Effector memory CD4-positive, alpha-beta T cell (primary cell): ENCODE data around the gene G3BP2.

Experiments
- DNase-seq, 3 donors: peaks; one replicate each; pipeline ENCODE4 v3.0.0-alpha.2; 2020
- H3K27ac ChIP-seq: 2 replicates; pipeline ENCODE4 v1.7.0; 2013; ENCODE audit warnings: mild to moderate bottlenecking, low read length, moderate library complexity; ENCODE audit not compliant: insufficient read depth, poor library complexity, severe bottlenecking
- H3K27me3 ChIP-seq: replicated peaks from 2 replicates; pipeline ENCODE4 v1.7.0; 2013; ENCODE audit warnings: mild to moderate bottlenecking, low read length; ENCODE audit not compliant: insufficient read depth, control insufficient read depth, poor library complexity, severe bottlenecking
- H3K36me3 ChIP-seq: 2 replicates; pipeline ENCODE4 v1.7.0; 2013; ENCODE audit warnings: mild to moderate bottlenecking, low read length, moderate library complexity; ENCODE audit not compliant: control insufficient read depth, insufficient read depth
- H3K4me1 ChIP-seq: 2 replicates; pipeline ENCODE4 v1.7.0; 2013; ENCODE audit warnings: low read length, mild to moderate bottlenecking; ENCODE audit not compliant: control insufficient read depth, insufficient read depth, poor library complexity, severe bottlenecking
- H3K4me3 ChIP-seq: 2 replicates; pipeline ENCODE4 v1.7.0; 2013; ENCODE audit warnings: low read length, low read depth, mild to moderate bottlenecking; ENCODE audit not compliant: insufficient read depth, poor library complexity, severe bottlenecking
- H3K9me3 ChIP-seq: 2 replicates; pipeline ENCODE4 v1.7.0; 2013; ENCODE audit warnings: mild to moderate bottlenecking, low read length, moderate library complexity; ENCODE audit not compliant: control insufficient read depth

G3BP2 gene

DNA sequence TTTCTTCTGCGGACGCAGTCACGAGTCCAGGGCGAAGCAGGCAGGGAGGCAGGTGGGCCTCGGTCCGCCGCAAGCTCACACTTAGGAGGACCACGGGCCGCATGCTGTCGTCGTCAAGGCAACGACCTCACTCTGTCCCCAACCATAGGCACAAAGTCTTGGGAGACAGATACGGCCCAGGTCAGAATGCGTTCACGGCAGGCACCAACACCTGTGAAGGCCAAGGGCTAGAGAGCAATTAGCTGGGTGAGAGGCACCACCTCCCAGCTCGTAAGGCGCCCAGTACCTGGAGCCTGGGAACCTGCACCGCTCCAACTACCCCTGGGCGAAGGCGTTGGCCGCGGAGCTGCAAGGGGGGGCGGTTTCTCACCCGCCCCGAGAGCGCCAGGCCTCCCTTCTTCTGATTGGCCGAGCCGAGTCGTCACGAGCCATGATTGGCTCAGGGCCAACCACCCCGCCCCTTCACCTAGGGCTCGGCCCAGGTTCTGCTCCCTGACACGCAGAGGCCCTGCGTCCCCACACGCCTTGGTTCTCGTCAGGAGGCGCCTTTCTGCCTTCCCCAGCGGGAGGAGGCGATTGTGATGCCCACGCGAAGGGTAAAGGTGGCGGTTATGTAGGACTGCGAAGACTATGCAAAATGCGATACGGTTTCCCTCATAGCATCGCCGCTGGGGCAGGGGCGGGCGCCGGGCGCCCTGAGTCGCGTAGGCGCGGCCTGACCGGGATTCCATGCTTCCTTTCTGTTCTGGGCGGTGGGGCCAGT is 42.9 kb downstream of the G3BP2 start, which contains the start of gene CDKL2:
Gene CDKL2, minus strand, starts transcription at position 355 of the 763 bp plus-strand sequence. CDS start 4,540 bp downstream, outside the sequence.
- no peaks in the 10 kb centered on the region for H3K27me3 ChIP-seq
- H3K27ac ChIP-seq = peak within 1 kb of the TSS; percentile 47
- H3K4me3 ChIP-seq = peak within 1 kb of the TSS; percentile 63
- H3K4me1 ChIP-seq = peaks cover 4% of the 10 kb centered on the region
- DNase-seq = peak; percentile 89 to 92 (median 91)
- H3K36me3 ChIP-seq = no peaks in the 10 kb centered on the region
- H3K9me3 ChIP-seq = no peaks in the 10 kb centered on the region

DNA sequence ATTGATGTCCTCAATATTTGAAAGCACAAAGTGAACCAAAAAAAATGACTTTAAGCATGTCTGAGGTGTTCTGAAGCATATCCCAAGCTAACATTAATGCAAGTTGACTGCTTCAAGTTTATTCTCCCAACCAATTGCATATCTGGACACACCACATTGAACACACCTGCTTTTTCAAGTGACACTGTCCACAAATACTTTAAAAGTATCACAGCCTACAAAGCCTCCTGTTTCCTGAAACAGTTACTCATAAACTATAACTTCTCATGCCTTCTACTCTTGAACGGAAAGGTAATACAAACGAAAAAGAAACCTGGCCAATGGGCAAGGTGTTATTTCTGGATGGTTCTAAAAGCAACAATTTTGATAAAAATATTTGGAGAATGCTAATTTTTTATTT is 44.0 kb downstream of the G3BP2 start:
- Histone ChIP-seq H3K36me3 (no peaks in the 10 kb centered on the region), H3K4me3 (no peak overlapping the region), H3K27ac (no peak overlapping the region), H3K9me3 (no peaks in the 10 kb centered on the region), H3K27me3 (no peaks in the 10 kb centered on the region), H3K4me1 (peaks cover 4% of the 10 kb centered on the region)
- DNase-seq = no peak

DNA sequence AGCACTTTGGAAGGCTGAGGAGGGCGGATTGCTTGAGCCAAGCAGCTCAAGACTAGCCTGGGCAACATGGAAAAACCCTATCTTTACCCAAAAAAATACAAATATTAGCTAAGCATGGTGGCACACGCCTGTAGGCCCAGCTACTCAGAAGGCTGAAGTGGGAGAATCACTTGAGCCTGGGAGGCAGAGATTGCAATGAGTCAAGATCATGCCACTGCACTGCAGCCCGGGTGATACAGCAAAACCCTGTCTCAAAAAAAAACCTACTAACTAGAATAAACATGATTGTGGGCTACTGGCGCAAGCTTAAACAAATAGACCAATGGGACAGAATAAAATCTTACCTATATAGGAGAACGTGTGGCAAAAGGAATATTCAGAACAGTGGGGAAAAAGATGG is 50.2 kb downstream of the G3BP2 start:
- Histone ChIP-seq H3K36me3 (no peaks in the 10 kb centered on the region), H3K4me1 (no peaks in the 10 kb centered on the region), H3K4me3 (no peak overlapping the region), H3K27ac (no peak overlapping the region), H3K9me3 (no peaks in the 10 kb centered on the region), H3K27me3 (no peaks in the 10 kb centered on the region)
- DNase-seq = no peak

DNA sequence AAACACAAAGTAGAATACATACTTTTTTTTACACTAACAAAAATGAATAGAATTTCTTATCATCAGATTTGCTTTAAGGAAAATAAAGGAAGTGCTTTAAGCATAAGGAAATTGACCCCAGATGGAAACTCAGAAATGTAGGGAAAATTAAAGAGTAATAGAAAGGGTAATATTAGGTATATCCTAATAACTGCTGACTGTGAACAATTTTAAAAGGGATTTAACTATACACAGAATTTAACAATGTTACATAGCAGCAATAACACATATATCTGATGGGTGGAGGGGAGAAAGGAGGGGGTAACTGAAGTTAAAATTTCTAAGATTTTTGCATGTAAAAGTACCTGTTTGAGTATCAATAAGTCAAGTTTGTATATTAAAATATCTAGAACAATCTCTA is 51.5 kb downstream of the G3BP2 start:
- Histone ChIP-seq H3K4me3 (no peak overlapping the region), H3K27ac (no peak overlapping the region), H3K4me1 (no peaks in the 10 kb centered on the region), H3K36me3 (no peaks in the 10 kb centered on the region), H3K27me3 (no peaks in the 10 kb centered on the region), H3K9me3 (no peaks in the 10 kb centered on the region)
- DNase-seq = no peak

DNA sequence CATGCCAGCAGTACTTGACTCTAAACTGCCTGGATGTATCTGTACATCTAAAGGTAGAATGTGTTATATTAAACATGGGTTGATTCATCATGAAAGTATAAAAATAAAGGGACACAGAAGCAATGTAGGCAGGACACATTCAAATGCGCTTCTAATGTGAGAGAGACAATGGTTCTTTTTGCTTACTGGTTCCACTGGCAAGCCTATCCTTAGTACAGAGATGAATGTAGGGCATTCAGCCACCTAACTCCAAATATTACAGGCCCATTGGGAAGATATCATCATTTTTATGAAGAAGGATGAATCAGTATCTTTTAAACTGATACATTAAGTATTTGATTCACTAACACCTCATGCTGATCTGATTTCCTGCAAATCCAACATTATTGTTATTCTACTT is 60.9 kb downstream of the G3BP2 start:
- no peak for DNase-seq
- Histone ChIP-seq H3K36me3 (no peaks in the 10 kb centered on the region), H3K9me3 (no peaks in the 10 kb centered on the region), H3K27ac (no peak overlapping the region), H3K4me3 (no peak overlapping the region), H3K27me3 (no peaks in the 10 kb centered on the region), H3K4me1 (no peaks in the 10 kb centered on the region)

DNA sequence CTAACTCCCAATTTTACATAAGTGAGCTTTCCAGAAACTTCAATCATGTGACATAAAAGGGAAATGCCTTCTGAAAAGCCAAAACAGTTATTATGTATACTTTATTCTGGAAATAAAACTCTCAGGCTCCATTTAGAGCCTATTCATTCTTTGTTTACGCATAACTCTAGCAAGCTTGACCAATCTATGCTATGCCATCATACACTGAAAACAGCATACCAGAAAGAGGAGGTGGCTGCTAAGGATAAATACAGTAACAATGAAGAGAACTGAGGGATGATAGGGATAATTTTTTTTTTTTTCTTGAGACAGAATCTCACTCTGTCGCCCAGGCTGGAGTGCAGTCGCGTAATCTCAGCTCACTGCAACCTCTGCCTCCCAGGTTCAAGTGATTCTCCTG is 67.3 kb downstream of the G3BP2 start:
- Histone ChIP-seq H3K4me3 (no peak overlapping the region), H3K4me1 (no peaks in the 10 kb centered on the region), H3K9me3 (no peaks in the 10 kb centered on the region), H3K36me3 (no peaks in the 10 kb centered on the region), H3K27ac (no peak overlapping the region), H3K27me3 (no peaks in the 10 kb centered on the region)
- DNase-seq = no peak

DNA sequence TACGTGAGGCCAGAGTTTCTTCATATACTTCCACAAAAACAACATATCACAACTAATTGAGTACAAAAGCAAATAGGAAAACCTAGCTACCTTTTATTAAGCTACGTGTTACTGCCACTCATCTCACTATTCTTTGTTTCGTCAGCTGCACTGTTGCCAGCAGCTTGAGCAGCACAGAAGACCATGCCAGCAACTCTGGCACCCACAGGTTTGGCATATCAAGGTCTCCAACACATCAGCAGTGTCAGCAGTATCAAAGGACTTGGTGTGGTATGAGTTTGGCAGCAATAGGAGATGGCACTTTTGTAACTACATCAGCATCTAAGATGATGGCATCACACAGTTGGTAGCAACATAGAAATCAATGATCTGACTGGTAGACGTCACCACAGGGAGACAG is 73.6 kb downstream of the G3BP2 start:
- no peak overlapping the region for H3K4me3 ChIP-seq
- no peak overlapping the region for H3K27ac ChIP-seq
- no peak for DNase-seq
- no peaks in the 10 kb centered on the region for H3K36me3 ChIP-seq
- H3K27me3 ChIP-seq = no peaks in the 10 kb centered on the region
- no peaks in the 10 kb centered on the region for H3K4me1 ChIP-seq
- H3K9me3 ChIP-seq = no peaks in the 10 kb centered on the region

DNA sequence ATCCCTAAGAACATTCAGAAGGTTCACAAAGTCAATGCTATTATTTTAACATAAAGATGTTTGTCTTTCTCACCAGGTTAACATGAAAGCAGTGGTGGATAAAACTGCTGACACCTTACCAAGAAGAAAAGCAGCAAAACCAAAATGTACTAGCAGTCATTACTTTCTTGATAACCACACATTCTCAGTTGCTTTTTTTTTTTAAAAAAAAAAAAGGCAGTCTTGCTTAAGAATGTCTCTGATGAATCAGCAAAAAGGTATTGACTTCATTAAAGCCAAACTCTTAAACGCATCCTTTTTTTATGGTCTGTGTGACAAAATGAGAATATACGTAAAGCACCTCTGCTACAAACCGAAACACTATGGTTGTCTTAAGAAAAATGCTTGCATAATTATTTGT is 74.8 kb downstream of the G3BP2 start:
- no peak overlapping the region for H3K4me3 ChIP-seq
- H3K27ac ChIP-seq = no peak overlapping the region
- no peaks in the 10 kb centered on the region for H3K4me1 ChIP-seq
- H3K36me3 ChIP-seq = no peaks in the 10 kb centered on the region
- no peaks in the 10 kb centered on the region for H3K9me3 ChIP-seq
- no peak for DNase-seq
- H3K27me3 ChIP-seq = no peaks in the 10 kb centered on the region

DNA sequence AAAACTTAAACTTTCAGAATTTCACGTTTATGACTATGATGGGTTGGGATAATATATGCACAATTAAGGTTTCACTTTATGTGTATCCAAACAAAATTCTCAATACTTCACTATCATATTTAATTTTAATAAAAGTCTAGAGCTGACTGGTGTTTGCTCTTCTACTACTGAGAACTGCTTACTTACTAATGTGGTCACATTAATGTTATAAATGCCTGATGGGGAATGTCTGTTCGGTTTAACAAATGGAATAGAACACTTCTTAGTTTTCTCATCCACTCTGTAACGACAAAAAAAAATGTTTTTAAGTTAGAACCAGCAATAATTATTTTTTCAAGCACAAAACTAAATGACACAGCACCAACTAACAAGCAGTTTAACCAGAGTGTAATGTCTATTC is 77.2 kb downstream of the G3BP2 start:
- DNase-seq = no peak
- no peak overlapping the region for H3K27ac ChIP-seq
- no peaks in the 10 kb centered on the region for H3K36me3 ChIP-seq
- no peaks in the 10 kb centered on the region for H3K27me3 ChIP-seq
- H3K9me3 ChIP-seq = no peaks in the 10 kb centered on the region
- no peaks in the 10 kb centered on the region for H3K4me1 ChIP-seq
- H3K4me3 ChIP-seq = no peak overlapping the region

DNA sequence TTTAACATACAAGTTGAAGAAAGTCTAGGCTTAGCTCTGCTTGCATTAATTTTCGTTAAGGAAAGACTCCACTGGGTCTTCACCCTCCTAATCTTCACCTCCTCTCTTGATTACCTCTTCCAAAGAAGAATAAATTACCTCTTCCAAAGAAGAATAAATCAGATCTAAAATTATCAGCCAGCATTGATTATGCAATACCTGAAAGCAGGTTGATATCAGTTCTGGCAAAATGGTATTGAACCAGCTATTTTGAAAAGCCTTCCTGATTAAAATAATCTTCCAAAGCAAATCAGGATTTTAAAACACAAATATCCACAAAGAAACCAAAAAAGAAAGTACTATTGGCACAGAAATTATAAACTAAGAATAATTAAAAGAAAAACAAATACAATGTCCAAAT is 79.8 kb downstream of the G3BP2 start:
- Histone ChIP-seq H3K27ac (no peak overlapping the region), H3K4me1 (no peaks in the 10 kb centered on the region), H3K4me3 (no peak overlapping the region), H3K36me3 (no peaks in the 10 kb centered on the region), H3K9me3 (no peaks in the 10 kb centered on the region), H3K27me3 (peaks cover 3% of the 10 kb centered on the region)
- DNase-seq = no peak
